GM21367 (cell line): ENCODE measurements around the gene ADARB2.

Experiments used
- ATAC-seq: cut with Tn5 transposase; IDR thresholded peaks from one replicate; pipeline ENCODE4 v1.9.1; 2021; ENCODE audit not compliant: unreplicated experiment

Gene ADARB2

GRCh38 chr10:1664333-1664964 is 72.9 kb downstream of the ADARB2 start:
- no peak for ATAC-seq

GRCh38 chr10:1663226-1663625 is 74.1 kb downstream of the ADARB2 start:
- ATAC-seq: no peak

- ATAC-seq: peak; percentile 3
Observed at GRCh38 chr10:1662438-1663025, 74.8 kb downstream of the ADARB2 start.

DNA sequence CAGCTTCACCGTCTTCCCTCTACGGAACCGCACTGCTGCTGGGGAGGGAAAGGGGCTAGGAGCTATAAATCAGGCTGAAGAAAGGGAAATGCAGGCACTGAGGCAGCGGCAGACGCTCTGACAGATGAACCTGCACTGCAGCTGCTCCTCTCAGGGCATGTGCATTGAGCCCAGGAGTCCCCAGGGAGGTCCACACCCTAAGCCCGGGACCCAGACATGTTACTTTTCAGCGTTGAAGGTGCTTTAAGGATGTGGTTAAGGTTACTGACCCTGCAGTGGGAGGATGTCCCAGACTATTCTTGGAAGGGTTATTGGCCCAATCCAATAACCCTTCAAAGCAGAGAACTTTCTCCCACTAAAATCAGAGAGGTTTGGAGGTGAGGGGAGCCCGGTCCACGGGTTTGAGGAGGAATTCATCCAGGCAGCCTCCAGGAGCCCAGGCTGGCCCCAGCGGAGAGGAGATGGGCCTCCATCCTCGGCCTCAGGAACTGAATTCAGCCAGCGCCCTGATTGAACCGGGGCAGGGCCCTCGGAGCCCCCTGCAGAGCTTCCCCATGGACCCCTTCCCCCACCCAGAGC is 75.4 kb downstream of the ADARB2 start:
- peak; percentile 76 for ATAC-seq

GRCh38 chr10:1661416-1661815 is 75.9 kb downstream of the ADARB2 start:
- peak; percentile 19 for ATAC-seq

- no peak for ATAC-seq
Observed at GRCh38 chr10:1660815-1661214, 76.5 kb downstream of the ADARB2 start.

- no peak for ATAC-seq
Observed at GRCh38 chr10:1660386-1660785, 76.9 kb downstream of the ADARB2 start.

- no peak for ATAC-seq
Observed at GRCh38 chr10:1659221-1659791, 78.0 kb downstream of the ADARB2 start.

DNA sequence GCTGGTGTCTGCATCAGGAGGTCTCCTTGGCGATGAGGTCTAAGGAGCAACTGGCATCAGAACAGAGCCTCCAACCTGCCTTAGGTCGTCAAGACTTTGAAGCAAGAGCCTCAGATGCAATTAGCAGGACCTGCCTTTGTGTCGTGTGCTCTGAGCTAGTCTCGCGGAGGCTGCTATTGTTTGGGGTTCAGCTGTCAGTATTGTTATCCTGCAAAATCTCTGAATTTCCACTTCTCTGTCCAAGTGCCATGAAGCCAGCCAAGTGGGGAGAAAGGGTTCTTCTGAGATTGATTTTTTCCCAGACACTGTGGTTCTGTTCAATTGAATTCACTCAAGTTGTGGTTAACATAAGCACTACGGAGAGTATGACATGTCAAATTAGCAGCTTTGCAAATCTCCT is 78.7 kb downstream of the ADARB2 start:
- no peak for ATAC-seq

- ATAC-seq: no peak
Observed at GRCh38 chr10:1657479-1657878, 79.8 kb downstream of the ADARB2 start.

DNA sequence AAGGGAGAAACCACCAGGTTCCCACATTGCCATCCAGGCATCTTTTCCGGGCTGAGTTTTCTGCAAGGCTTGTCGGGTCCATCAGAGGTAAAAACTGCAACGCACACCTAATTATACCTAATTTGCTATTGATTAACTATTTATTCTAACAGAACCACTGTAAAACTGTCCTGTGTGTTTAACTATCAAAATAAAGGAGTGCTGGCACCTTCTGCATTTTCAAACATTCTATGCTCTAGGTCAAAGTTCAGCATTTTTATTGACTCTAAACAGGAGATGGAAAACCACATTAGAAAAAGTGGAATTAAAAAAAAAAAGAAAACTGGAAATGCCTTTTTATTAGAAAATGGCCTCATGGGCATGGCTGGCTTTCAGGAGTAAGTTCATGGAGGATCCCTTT is 82.0 kb downstream of the ADARB2 start:
- no peak for ATAC-seq

DNA sequence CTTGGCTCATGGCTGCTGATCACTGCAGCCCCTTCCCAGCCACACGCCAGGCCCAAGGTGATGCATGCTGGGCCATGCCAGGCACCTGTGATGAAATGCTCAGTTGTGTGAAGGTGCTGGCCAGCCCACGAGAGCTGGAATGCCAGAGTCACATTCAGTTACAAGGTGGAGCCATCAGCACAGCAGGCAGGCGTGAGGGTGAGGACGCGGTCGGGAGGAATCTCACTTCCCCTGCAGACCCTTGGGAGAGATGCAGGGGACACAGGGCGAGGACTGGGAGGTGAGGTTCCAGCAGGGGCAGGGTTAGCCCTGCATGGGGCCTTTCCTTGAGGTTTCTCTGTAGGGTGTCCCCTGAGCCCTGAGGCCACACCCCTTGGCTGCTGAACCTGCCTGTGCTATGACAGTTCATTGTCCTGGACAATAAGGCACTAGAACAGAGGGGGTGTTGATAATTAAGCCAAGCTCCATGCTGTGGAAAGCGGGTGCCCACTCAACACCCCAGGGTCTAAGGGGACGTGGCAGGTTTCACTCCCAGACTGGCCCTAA is 82.4 kb downstream of the ADARB2 start:
- ATAC-seq: no peak

- ATAC-seq: no peak
Observed at GRCh38 chr10:1654247-1654646, 83.1 kb downstream of the ADARB2 start.

- ATAC-seq: no peak
Observed at GRCh38 chr10:1653321-1653720, 84.0 kb downstream of the ADARB2 start.

- no peak for ATAC-seq
Observed at GRCh38 chr10:1652151-1652550, 85.2 kb downstream of the ADARB2 start.

GRCh38 chr10:1651270-1651966 is 85.9 kb downstream of the ADARB2 start:
- no peak for ATAC-seq

DNA sequence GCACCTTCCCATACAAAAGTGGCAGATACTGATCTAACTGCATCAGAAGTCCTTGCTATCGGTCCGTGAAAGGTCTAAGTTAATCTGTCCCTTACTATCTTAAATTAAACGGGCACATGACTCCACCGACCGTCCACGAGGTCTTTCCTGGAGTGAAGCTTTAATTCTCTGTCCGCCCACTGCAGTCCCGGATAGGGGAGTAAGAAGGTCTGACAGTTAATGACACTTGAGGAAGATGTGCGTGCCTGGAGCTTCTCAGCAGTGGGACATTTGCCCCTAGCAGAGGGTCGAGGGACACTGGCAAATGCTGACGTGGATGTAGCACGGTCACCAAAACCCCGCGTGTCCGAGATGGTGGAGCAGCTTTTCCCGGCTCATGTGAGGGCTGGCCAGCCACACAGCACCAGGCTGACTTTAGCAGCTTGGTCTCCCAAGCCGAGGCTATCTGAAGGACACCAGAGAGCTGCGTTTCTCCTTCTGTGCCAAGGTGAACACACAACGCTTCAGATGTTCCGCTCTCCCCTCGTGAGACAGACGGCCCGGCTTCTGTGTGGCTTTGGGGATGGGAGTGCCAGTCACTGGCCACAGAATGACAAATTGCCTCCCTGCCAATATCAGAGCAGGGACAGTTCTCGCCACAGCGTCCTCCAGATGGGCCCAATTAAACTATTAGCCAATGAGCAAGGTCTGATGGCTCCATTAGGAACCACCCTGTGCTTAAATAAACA is 86.6 kb downstream of the ADARB2 start:
- no peak for ATAC-seq

- no peak for ATAC-seq
Observed at GRCh38 chr10:1648648-1649047, 88.7 kb downstream of the ADARB2 start.

GRCh38 chr10:1646332-1646731 is 91.0 kb downstream of the ADARB2 start:
- ATAC-seq: no peak

DNA sequence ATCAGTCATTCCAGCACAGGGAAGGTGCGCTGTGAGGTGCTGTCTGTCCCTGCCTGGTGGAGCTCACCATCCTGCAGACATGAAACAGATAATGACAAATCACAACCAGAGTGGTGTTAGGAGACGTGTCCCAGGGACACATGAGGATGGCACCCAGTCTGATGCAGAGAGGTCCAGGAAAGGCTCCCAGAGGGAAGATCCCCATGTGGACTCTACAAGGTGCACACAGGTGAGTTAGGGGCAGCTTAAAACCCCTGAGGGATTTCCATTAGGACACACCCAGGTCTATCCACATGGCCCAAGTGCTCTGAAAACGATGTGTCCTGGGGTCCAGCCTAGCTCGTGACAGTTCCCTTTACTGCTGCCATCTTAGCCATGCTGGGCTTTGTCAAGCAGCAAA is 91.4 kb downstream of the ADARB2 start:
- no peak for ATAC-seq

- ATAC-seq: no peak
Observed at GRCh38 chr10:1644191-1644711, 93.1 kb downstream of the ADARB2 start.
